ENCODE measurements around the gene CYB5B. TPM values are rescaled to one million over a fixed set of nuclear protein-coding genes. Genes with fewer than 3 reads are reported as not detected.

The CYB5B gene
- total RNA-seq: 10 to 100 TPM; 42.9 to 62.0 (median 54.4) TPM
- total RNA-seq (2013): 58.1 TPM
- 29.1 to 134 (median 61.1) reads per million in 29 experiments for total RNA-seq

GRCh38 chr16:69424053-69424934, at the start of gene CYB5B:
Gene CYB5B, plus strand, starts transcription at chr16:69424619. Its CDS starts 65 bp downstream, at chr16:69424684.
- Histone ChIP-seq H3K4me1 (ENCODE audit: control insufficient read depth in 1 of 2, extremely low read depth in 1 of 2, insufficient read depth in 2 of 2, low read length in 2 of 2) (peaks cover 7 to 16% of the 10 kb centered on the region in 2 experiments), H3K4me3 (ENCODE audit: control insufficient read depth in 1 of 2, extremely low read depth in 1 of 2, low read length in 1 of 2) (peak within 1 kb of the TSS; percentile 69 to 89), H3K27ac (ENCODE audit: low read length) (peak within 1 kb of the TSS; percentile 65), H3K36me3 (ENCODE audit: control insufficient read depth in 2 of 2, extremely low read depth in 1 of 2, insufficient read depth in 1 of 2, low read length in 1 of 2) (peaks cover 4 to 18% of the 10 kb centered on the region in 2 donors), H3K27me3 (replicated peaks in 1 of 2; ENCODE audit: control insufficient read depth in 2 of 2, extremely low read depth in 1 of 2, insufficient read depth in 2 of 2, low read length in 1 of 2) (no peaks in the 10 kb centered on the region), H3K9me3 (no peaks in the 10 kb centered on the region)
- peak within 1 kb of the TSS; percentile 93 to 95 for H3K27ac Mint-ChIP-seq
- peaks cover 21% of the 10 kb centered on the region for H3K36me3 Mint-ChIP-seq
- ATAC-seq (replicated peaks in 1 of 4) (peak; percentile 95 to 97 (median 96)), DNase-seq (peak; percentile 88 to 98 (median 96))
- ChIA-PET POLR2A (interaction anchor here (0.6 to 1.6 kb wide), 2 partner anchors 14 to 20 kb away, joined by 5 to 6 read pairs; no protein-coding TSS in a partner anchor), CTCF (interaction anchor here in 1 of 2 donors (0.7 to 1.3 kb wide), 2 partner anchors 20 to 84 kb away, joined by 3 read pairs; no protein-coding TSS in a partner anchor)
- 2% methylated on average over 39 of the region's 40 CpGs for WGBS (ENCODE audit: insufficient coverage)
- H3K4me1 Mint-ChIP-seq: peaks cover 32 to 39% (median 36%) of the 10 kb centered on the region in 3 donors
- H3K27me3 Mint-ChIP-seq: no peaks in the 10 kb centered on the region
- peak within 1 kb of the TSS; percentile 91 to 96 (median 94) for H3K4me3 Mint-ChIP-seq
- H3K9me3 Mint-ChIP-seq: peaks cover 6 to 9% (median 7%) of the 10 kb centered on the region in 3 donors

GRCh38 chr16:69376393-69377059, 47.9 kb upstream of the CYB5B start:
- H3K27ac Mint-ChIP-seq: no peak overlapping the region
- no peak overlapping the region for H3K4me3 Mint-ChIP-seq
- Histone ChIP-seq H3K27me3 (replicated peaks in 1 of 2; ENCODE audit: control insufficient read depth in 2 of 2, extremely low read depth in 1 of 2, insufficient read depth in 2 of 2, low read length in 1 of 2) (no peaks in the 10 kb centered on the region), H3K9me3 (no peaks in the 10 kb centered on the region), H3K4me1 (ENCODE audit: control insufficient read depth in 1 of 2, extremely low read depth in 1 of 2, insufficient read depth in 2 of 2, low read length in 2 of 2) (no peaks in the 10 kb centered on the region), H3K27ac (ENCODE audit: low read length) (no peak overlapping the region), H3K36me3 (ENCODE audit: control insufficient read depth in 2 of 2, extremely low read depth in 1 of 2, insufficient read depth in 1 of 2, low read length in 1 of 2) (peaks cover 7 to 44% of the 10 kb centered on the region in 2 donors), H3K4me3 (ENCODE audit: control insufficient read depth in 1 of 2, extremely low read depth in 1 of 2, low read length in 1 of 2) (no peak overlapping the region)
- DNase-seq (no peak), ATAC-seq (replicated peaks in 1 of 4) (no peak)
- WGBS (ENCODE audit: insufficient coverage): 100% methylated on average over 2 of the region's 10 CpGs
- ChIA-PET POLR2A (interaction anchor here (0.6 to 0.7 kb wide), 2 partner anchors 12 to 21 kb away, joined by 3 to 8 read pairs; no protein-coding TSS in a partner anchor), CTCF (interaction anchor here in 1 of 2 donors (0.7 kb wide), 1 partner anchor 240 kb away, joined by 3 read pairs; no protein-coding TSS in a partner anchor)
- H3K4me1 Mint-ChIP-seq: peaks cover 5 to 35% (median 34%) of the 10 kb centered on the region in 3 donors
- no peaks in the 10 kb centered on the region for H3K9me3 Mint-ChIP-seq
- H3K27me3 Mint-ChIP-seq: no peaks in the 10 kb centered on the region
- peaks cover 35% of the 10 kb centered on the region for H3K36me3 Mint-ChIP-seq

- no peaks in the 10 kb centered on the region for H3K9me3 Mint-ChIP-seq
- DNase-seq: no peak
- Histone ChIP-seq H3K4me1 (ENCODE audit: control insufficient read depth in 1 of 2, extremely low read depth in 1 of 2, insufficient read depth in 2 of 2, low read length in 2 of 2) (no peaks in the 10 kb centered on the region), H3K27ac (ENCODE audit: low read length) (no peak overlapping the region), H3K27me3 (replicated peaks in 1 of 2; ENCODE audit: control insufficient read depth in 2 of 2, extremely low read depth in 1 of 2, insufficient read depth in 2 of 2, low read length in 1 of 2) (no peaks in the 10 kb centered on the region), H3K36me3 (ENCODE audit: control insufficient read depth in 2 of 2, extremely low read depth in 1 of 2, insufficient read depth in 1 of 2, low read length in 1 of 2) (peaks cover 7 to 52% of the 10 kb centered on the region in 2 donors), H3K9me3 (no peaks in the 10 kb centered on the region), H3K4me3 (ENCODE audit: control insufficient read depth in 1 of 2, extremely low read depth in 1 of 2, low read length in 1 of 2) (no peak overlapping the region)
- no peaks in the 10 kb centered on the region for H3K27me3 Mint-ChIP-seq
- no peak overlapping the region for H3K4me3 Mint-ChIP-seq
- no peak for ATAC-seq (replicated peaks in 1 of 4)
- ChIA-PET CTCF (no interaction called here), POLR2A (interaction anchor here in 1 of 2 donors (0.6 kb wide), 2 partner anchors 44 to 177 kb away, joined by 6 to 8 read pairs; no protein-coding TSS in a partner anchor)
- WGBS (ENCODE audit: insufficient coverage): no CpG with 5 or more reads among the region's 1 CpG
- H3K27ac Mint-ChIP-seq: peak overlapping the region in 1 of 2 donors; percentile 45
- peaks cover 16 to 40% (median 36%) of the 10 kb centered on the region in 3 donors for H3K4me1 Mint-ChIP-seq
- H3K36me3 Mint-ChIP-seq: peaks cover 39% of the 10 kb centered on the region
Observed at GRCh38 chr16:69378036-69378435, 46.4 kb upstream of the CYB5B start.

GRCh38 chr16:69378760-69379159, 45.7 kb upstream of the CYB5B start:
- Histone ChIP-seq H3K36me3 (ENCODE audit: control insufficient read depth in 2 of 2, extremely low read depth in 1 of 2, insufficient read depth in 1 of 2, low read length in 1 of 2) (peaks cover 7 to 57% of the 10 kb centered on the region in 2 donors), H3K4me3 (ENCODE audit: control insufficient read depth in 1 of 2, extremely low read depth in 1 of 2, low read length in 1 of 2) (no peak overlapping the region), H3K27me3 (replicated peaks in 1 of 2; ENCODE audit: control insufficient read depth in 2 of 2, extremely low read depth in 1 of 2, insufficient read depth in 2 of 2, low read length in 1 of 2) (no peaks in the 10 kb centered on the region), H3K4me1 (ENCODE audit: control insufficient read depth in 1 of 2, extremely low read depth in 1 of 2, insufficient read depth in 2 of 2, low read length in 2 of 2) (no peaks in the 10 kb centered on the region), H3K9me3 (no peaks in the 10 kb centered on the region), H3K27ac (ENCODE audit: low read length) (no peak overlapping the region)
- Mint-ChIP-seq H3K4me3 (no peak overlapping the region), H3K27ac (peak overlapping the region; percentile 5 to 76), H3K4me1 (peaks cover 23 to 43% (median 38%) of the 10 kb centered on the region in 3 donors), H3K36me3 (peaks cover 37% of the 10 kb centered on the region), H3K27me3 (no peaks in the 10 kb centered on the region), H3K9me3 (no peaks in the 10 kb centered on the region)
- POLR2A ChIA-PET: interaction anchor here (0.6 kb wide), 6 partner anchors 22 to 1003 kb away, joined by 3 to 12 read pairs (median 6); no protein-coding TSS in a partner anchor
- DNase-seq (no peak), ATAC-seq (replicated peaks in 1 of 4) (no peak)
- CTCF ChIA-PET: interaction anchor here in 1 of 2 donors (0.6 kb wide), 2 partner anchors 8 to 1336 kb away, joined by 4 to 5 read pairs; no protein-coding TSS in a partner anchor
- WGBS (ENCODE audit: insufficient coverage): no CpG with 5 or more reads among the region's 1 CpG

- Mint-ChIP-seq H3K4me3 (no peak overlapping the region), H3K4me1 (peaks cover 42 to 55% (median 53%) of the 10 kb centered on the region in 3 donors), H3K27me3 (no peaks in the 10 kb centered on the region), H3K36me3 (peaks cover 43% of the 10 kb centered on the region), H3K27ac (peak overlapping the region in 1 of 2 donors; percentile 28), H3K9me3 (no peaks in the 10 kb centered on the region)
- no peak for ATAC-seq (replicated peaks in 1 of 4)
- no CpG with 5 or more reads among the region's 2 CpGs for WGBS (ENCODE audit: insufficient coverage)
- CTCF ChIA-PET: interaction anchor here in 1 of 2 donors (0.6 to 0.7 kb wide), 2 partner anchors 44 to 175 kb away, joined by 3 to 4 read pairs; no protein-coding TSS in a partner anchor
- no peak overlapping the region for H3K27ac ChIP-seq (ENCODE audit: low read length)
- peaks cover 7 to 61% of the 10 kb centered on the region in 2 donors for H3K36me3 ChIP-seq (ENCODE audit: control insufficient read depth in 2 of 2, extremely low read depth in 1 of 2, insufficient read depth in 1 of 2, low read length in 1 of 2)
- H3K4me3 ChIP-seq (ENCODE audit: control insufficient read depth in 1 of 2, extremely low read depth in 1 of 2, low read length in 1 of 2): no peak overlapping the region
- no peak for DNase-seq
- no peaks in the 10 kb centered on the region for H3K27me3 ChIP-seq (replicated peaks in 1 of 2; ENCODE audit: control insufficient read depth in 2 of 2, extremely low read depth in 1 of 2, insufficient read depth in 2 of 2, low read length in 1 of 2)
- POLR2A ChIA-PET: interaction anchor here in 1 of 2 donors (0.7 kb wide), 1 partner anchor 62 kb away, joined by 8 read pairs; no protein-coding TSS in a partner anchor
- no peaks in the 10 kb centered on the region for H3K9me3 ChIP-seq
- H3K4me1 ChIP-seq (ENCODE audit: control insufficient read depth in 1 of 2, extremely low read depth in 1 of 2, insufficient read depth in 2 of 2, low read length in 2 of 2): peaks cover 8 to 12% of the 10 kb centered on the region in 2 experiments
Observed at GRCh38 chr16:69381231-69381630, 43.2 kb upstream of the CYB5B start.
